GM21825 (cell line): ENCODE data around the gene SLC39A1.
A peak's percentile ranks its signal among the peaks of the same experiment; 100 is the strongest.

Experiments used
- ATAC-seq: cut with Tn5 transposase; IDR thresholded peaks from one replicate; pipeline ENCODE4 v1.9.1; 2021; ENCODE audit warnings: mild to moderate bottlenecking, moderate library complexity; ENCODE audit not compliant: unreplicated experiment

The SLC39A1 gene

DNA sequence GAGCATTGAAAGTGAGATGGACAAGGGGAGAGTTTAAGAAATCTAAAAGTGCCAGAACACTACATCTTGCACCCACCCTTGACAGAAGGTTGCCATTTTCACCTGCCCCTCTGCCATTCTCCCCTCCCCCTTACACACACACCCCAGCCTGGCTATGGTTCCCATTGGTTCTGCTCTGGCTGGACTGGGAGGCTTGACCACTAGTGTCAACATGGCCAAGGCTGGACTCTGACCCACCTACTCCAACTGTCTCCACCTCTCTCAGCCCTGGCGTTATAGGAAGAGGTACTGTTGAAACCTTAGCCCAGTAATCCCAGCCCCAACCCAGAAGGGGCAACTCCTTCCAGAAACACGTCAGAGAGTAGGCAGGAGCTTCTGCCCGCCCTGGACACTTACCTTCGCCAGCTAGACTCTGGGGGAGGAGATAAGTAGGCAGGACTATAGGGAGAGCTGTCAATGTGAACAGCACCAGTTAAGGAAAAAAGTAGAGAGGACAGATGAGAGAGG, 9.4 kb downstream of the SLC39A1 start:
- ATAC-seq = no peak

DNA sequence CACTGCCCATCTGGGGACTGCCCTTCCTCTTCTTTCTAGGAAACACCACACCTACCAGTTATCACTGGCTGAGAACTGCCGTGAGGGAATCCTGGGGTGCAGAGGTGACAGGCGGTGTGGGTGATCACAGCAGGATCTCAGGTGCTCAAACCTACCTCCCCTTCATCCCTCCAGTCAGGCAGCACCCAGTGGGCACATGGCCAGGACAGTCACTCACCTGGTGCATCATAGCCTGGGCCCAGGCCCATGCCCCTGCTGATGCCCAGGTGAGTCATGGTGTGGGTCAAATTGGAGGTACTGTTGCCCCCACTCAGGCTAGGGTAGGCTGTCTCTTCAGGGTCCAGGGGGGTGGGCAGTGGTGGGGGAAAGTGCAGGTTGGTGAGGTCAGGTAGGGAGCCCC, 11.5 kb downstream of the SLC39A1 start:
- no peak for ATAC-seq

DNA sequence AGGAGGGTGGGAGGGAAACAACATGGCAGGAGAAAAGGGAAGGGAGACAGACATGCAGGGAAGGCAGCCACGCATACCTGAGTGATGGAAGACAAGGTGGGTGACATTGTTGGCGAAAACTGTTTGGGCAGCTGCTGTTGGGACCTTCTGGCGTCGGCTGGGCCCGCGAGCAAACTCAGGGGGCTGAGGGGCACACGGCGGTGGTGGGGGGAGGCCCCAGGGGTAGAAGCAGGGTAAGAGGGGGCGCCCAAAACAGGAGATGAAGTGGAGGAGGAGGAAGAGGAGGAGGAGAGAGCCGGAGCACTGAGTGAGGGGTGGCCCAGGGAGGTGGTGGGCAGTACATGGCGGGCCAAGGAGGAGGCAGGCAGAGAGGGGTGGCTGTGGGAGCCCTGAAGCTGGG, 12.2 kb downstream of the SLC39A1 start:
- ATAC-seq = no peak

DNA sequence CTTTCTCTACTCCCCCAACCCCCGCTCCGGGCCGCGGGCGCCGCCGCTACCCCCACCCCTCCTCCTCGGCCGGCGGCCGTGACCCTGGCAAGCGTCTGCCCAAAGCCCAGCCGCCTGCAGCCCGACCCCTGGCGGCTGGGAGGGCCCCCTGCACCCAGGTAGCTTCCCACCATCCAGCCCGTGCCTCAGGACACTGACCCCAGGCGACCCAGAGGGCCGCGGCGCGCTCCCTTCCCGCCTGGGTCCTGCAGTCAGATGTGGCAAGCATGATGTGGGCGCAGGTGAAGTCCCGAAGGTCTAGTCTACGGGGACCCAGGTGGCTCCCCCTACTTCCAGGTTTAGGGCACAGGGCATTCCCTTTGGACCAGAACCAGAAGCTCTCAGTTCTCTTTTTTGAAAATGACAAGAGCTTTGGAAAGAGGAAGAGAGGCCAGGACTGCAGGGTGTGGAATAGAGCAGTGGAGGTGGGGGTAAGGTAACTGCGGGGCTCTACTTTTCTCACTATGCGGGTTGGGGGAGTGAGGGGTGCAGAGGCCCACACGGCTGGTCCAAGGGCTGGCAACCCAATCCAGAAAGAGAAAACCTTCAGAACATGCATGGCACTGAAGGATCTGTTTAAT, 16.6 kb downstream of the SLC39A1 start, which contains the start of gene DENND4B:
TSS of gene DENND4B (minus strand) at position 97 of the 620 bp plus-strand sequence. CDS start 2,344 bp downstream, outside the sequence.
- ATAC-seq = peak; percentile 54

DNA sequence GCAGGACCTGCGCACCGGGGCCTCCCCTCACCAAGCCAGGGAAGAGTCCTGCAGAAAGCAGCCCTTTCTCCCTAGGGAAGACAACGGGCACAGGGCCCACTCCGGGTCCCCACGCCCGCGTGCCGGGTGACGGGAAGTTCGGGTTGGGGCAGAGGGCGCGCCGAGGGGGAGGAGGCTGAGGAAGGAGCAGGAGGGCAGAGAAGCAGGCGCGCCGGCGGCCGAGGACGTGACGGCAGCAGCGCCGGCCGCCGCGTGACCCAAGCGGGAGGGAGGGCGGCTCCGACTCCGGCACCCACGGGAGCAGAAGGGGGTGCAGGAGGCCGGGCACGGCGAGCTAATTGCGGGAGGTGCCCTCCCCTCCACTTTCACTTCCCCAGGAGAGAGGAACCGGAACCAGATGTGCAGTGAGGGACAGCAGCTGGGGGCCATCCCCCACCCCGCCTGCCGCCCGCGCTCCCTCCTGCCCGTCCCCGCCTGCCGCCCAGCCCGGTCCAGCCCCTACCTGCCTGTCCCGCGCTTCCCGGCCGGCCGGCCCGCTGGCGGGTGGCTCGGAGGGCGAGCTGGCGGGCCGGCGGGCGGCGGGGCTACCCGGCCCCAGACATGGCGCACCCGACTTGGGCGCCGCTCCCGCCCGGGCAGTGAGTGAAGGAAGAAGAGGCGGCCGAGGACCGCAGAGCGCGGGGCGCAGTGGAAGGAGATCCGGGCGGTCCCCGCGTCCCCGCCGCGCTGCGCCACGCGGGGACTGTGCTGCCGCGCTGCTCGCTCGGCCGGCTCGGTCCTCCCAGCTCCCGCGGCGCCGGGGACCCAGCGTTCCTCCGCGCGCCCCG, 17.3 kb downstream of the SLC39A1 start:
- peak; percentile 64 for ATAC-seq

DNA sequence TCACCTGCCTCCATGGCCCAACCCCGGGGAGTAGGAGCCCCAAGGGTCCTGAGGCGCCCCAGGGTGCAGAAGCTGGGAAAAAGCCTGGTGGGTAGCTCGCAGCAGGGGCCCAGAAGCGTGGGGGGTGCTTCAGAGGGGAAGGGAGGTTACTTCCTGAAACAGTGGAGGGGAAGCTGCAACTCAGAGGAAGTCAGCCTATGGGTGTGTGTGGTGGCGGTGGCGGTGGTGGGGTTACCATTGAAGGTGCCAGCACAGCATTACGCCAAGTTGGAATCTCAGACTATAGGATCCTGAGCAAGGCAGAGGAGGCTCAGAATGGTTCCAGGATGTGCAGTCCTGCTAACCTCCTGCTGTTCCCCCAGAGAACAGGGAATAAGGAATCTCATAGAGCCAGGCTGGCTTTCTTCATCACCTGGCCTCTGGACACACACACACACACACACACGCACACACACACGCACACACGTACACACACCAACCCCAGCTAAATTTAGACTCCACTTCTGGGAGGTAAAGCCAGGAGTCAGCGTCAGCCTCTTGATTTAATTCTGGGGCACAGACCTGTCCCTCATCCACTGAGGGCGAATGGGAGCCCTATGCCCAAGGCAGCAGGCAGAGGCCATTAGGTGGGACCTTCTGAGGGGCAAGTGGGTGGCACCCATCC, 18.1 kb downstream of the SLC39A1 start:
- no peak for ATAC-seq

DNA sequence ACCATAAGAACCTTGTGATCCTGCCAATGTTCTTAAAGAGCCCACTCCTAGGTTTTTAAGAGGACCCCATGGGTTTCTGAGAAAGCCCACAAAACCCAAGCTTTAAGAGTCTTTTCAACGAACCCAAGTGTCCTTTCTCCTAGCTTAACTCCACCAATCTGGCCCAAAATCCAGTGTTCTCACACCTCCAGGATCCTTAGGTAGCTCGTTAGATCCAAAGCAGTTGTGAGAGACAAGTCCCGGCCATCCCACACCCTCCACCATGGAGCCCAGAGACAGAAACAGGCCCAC, 18.6 kb downstream of the SLC39A1 start:
- ATAC-seq = no peak

DNA sequence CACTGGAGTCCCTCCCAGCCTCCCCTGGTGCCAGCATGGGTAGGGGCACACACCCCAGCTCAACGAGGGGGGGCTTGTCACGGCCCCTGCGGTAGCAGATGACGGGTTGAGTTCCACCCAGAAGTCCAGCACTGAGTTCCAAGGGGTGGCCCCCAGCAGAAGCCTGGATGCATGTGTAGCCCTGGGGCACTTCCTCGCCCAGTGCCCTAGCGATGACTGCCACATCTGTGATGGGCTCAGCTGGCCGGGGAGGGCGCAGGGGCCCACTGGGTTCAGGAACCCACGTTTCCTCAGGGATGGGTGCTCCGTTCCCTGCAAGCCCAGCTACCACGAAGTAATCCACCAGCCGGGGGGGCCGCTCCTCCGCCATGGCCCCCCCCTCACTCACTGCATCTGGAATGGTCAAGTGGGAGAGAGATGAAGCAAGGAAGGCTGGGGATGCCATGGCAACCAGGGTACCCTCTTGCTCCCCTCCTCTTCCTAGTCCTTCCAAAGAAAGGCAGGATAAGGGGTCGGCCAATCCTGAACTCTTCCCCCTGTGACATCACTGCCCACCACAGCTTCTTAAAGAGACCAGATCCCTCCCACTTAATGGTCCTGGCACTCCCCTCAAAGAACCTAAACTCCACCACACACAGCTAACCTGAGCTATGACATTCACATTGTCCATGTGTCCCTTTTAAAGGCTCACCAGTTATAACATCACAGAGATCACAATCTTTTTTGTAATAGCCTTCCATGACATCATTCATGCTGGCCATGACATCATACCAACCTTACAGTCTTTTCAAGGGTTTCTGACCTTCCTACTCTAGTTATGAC, 19.1 kb downstream of the SLC39A1 start:
- ATAC-seq = no peak

DNA sequence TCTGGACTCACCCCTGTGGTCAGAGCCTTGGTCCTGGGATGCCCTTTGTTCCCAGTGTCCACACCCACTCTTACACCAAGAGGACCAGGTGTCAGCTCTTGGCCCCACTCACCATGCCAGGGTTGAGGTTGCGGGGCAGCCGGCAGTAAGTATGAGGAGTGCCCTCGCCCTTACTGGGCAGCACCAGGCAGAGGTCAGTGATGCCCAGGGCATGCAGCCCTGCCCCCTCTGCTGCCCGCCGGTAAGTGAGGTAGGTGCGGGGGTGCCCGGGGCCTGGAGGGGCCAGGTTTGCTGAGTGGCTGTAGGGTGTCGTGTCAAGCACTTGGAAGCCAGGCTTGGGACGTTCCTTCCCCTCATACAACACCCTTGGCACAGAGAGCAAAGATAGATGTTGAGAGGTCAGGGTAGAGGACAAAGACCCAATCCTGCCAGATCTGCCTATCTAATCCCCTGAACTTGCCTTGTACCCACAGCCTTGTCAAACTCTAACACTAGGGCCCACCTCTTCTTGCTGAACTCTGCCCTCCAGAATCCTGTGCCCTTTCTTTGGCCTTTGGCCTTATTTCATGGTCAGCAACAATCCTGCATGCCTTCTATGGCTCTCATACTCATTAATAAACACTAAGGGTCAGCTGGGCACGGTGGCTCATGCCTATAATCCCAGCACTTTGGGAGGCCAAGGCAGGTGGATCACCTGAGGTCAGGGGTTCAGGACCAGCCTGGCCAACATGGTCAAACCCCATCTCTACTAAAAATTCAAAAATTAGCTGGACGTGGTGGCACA, 20.4 kb downstream of the SLC39A1 start:
- no peak for ATAC-seq

DNA sequence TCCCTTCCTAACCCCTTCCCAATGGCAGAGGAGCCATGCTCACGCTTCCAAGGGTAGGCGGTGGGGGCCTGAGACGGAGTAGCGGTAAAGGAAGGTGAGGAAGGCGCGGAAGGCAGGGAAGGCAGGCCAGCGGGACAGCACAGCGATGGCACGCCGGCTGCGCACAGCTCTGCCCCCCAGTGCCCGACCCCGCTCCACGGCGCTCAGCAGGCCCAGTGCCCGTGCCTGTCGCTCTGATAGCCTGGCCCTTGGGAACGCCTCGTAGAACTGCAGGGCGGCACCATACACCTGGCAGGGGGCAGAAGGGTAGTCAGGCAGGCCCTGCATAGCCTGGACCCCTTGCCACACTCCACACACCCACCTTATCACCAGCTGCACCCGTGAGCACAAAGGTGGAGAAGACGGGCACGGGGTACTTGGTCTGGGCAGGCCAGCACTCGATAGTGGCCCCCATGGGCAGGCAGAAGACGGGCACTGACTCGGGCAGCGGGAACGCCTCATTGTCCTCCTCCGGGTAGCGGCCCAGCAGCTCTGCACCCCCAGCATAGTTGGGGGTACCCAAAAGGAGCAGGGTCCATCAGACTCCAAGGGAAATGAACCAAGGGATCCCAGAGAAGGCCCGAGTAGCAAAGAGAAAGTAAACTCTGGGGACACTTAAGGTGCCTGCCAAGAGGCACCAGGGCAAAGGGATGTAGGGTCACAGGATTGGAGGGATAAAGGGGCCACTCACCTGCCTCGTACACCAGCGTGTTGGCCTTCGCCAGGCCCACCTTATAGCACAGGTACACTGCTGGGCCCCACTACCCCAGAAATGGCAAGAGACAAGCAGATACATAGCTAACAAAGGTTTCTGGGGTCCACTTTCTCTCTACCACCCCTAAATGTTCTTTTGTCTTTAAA, 21.3 kb downstream of the SLC39A1 start:
- ATAC-seq = no peak

DNA sequence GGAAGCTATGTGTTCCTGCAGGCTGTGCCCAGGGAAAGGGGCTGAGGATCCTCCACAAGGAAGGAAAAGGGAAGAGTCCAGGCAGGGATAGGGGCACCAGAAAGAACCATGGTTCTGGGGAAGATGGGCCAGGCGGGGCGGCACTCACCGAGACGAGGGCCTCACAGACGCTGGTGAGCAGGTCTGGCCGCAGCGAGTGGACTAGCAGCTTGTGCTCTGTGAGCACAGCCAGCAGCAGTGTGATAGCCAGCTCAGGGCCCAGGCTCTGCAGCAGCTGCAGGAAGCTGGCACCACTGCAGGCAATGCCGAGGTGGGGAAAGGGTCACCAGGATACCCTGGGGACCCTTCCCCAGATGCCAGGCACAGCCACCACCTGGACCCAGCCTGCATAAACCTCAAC, 22.6 kb downstream of the SLC39A1 start:
- ATAC-seq = no peak

DNA sequence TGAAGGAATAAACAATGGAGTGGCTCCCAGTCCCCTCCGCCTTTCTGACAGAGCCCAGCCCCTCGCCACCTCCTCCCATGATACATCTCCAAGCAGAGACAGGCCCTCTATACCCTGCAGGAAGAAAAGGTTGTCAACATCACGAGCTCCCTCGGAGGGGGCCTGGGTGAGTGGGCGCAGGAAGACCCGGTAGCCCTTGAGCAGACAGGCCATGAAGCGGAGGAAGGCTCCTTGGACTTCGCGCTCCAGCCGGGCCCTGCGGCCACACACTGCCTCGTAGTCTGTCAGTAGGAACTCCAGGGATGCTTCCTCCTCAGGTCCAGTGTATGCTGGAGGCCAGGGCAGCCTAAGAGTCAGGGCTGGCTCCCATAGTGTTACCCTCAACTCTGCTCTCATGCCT, 23.9 kb downstream of the SLC39A1 start:
- ATAC-seq = no peak

DNA sequence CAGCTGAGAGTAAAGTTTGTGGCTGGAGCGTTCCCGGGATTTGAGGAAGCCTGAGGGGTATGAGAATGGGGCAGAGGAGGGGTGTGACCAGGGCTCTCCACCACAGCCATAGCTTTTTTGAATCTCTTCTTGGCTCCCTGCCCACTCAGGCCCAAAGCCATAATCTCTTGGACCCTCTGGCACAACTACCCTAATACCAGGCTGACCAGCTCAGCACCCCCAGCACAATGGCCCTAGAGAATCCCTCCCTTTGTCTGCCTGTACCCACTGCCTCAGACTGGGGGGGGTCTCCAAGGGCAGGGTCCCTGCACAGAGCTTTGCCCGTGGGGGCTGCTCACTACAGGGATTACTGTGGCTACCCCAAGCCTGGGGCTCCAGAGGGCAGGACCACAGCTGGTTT, 24.3 kb downstream of the SLC39A1 start:
- no peak for ATAC-seq

DNA sequence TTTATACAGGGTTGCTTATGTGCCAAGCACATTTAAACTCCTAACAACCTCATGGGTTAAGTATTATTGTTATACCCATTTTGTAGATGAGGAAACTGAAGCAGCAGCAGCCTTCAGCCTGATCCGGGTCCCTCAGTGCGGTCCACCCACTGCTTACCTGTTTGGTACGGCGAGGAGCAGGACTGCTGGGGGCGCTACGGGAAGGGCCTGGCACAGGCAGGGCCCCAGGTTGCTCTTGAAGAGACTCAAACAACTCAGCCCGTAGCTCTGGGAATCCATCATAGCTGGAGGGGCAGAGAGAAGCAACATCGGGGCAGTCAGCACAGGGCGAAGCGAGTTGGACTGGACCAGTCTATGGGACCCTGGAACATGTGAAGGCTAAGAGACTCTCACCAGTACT, 26.0 kb downstream of the SLC39A1 start:
- ATAC-seq = no peak

DNA sequence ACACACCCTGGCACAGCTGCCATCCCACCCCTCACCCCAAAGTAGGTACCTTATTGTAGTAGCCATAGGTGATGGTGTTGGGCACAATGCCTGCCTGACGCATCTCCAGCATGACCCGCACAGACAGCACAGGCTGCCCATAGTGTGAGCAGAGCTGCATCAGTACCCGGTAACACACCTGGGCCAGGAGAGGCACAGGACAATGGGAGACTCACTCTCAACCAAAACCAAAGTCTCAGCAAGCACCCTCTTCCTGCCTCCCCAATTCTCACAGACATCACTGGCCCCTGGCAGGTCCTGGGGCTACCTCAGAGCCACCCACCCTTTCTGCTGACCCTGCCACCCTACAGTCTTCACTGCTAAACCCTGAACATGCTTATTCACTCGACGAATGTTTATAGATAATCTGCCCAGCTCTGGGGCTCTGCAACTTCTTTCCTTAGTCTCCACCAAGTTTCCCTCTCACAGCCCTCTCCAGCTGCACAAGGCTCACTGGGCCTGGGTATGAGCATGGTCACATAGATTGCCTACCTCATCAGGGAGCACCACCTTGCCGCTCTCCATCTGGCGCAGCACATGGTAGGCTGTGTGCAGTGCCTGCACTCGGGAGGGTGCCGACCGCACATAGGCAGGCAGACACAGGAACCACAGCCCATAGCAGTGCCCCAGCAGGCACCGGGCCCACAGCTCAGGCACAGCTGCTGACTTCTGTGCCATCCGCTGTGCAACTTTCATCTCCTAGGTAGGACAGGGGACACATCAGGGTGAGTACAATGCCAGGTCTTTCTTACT, 27.1 kb downstream of the SLC39A1 start:
- no peak for ATAC-seq

DNA sequence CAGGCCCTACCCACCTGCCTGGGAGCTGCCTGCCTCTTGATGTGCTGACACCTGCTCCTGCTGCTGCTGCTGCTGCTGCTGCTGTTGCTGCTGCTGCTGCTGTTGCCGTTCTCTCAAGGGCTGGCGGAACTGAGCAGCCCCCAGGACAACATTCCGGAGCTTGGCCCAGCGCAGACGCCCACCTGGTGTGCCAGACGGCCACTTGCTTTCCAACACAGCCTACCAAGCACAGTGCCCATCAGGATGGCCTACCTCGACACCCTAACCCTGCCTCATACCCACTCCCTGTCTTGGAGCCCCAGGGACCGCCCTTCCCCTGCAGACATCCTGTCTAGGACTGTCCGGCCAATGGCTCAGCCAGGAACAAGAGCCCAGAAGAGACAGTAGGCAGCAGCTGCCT, 28.6 kb downstream of the SLC39A1 start:
- no peak for ATAC-seq

DNA sequence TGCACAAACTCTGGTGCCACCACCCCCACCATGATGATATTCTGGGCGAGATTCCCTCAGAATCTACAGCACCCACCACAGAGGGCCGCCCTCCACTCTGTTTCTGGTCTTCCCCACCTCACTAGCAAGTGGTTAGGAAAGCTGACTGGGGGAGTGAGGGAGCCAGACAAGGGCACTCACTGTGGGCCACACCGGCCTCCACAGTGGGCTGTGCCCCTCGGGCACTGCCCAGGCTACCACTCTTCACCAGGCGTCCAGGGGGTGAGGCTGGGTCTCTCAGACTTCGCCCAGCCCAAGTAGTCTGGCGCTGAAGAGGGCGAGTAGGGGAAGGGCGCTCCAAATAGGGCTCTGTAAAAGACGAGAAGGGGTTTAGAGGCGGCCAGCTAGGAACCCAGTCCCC, 29.4 kb downstream of the SLC39A1 start:
- ATAC-seq = no peak

DNA sequence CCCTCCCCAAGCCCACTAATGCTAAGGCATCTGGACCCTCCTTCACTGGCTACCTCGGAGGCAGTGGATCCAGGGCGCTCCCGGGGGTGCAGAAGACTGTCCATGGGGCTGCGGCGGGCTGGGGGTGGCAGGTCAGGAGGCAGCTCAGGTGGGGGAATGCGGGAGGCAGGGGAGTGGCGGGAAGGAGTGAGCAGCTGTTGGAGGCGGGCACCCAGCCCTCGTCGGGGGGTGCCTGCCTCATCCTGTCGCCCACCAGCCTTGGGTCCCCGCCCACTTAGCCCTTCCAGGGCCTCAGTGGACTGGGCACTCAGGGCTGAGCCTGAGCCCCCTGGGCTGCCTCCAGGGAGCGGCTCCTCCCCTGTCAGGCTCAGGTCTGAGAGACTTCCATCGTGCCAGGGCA, 29.9 kb downstream of the SLC39A1 start:
- no peak for ATAC-seq
